Measurements from ENCODE around the gene SLAMF1.

DNA sequence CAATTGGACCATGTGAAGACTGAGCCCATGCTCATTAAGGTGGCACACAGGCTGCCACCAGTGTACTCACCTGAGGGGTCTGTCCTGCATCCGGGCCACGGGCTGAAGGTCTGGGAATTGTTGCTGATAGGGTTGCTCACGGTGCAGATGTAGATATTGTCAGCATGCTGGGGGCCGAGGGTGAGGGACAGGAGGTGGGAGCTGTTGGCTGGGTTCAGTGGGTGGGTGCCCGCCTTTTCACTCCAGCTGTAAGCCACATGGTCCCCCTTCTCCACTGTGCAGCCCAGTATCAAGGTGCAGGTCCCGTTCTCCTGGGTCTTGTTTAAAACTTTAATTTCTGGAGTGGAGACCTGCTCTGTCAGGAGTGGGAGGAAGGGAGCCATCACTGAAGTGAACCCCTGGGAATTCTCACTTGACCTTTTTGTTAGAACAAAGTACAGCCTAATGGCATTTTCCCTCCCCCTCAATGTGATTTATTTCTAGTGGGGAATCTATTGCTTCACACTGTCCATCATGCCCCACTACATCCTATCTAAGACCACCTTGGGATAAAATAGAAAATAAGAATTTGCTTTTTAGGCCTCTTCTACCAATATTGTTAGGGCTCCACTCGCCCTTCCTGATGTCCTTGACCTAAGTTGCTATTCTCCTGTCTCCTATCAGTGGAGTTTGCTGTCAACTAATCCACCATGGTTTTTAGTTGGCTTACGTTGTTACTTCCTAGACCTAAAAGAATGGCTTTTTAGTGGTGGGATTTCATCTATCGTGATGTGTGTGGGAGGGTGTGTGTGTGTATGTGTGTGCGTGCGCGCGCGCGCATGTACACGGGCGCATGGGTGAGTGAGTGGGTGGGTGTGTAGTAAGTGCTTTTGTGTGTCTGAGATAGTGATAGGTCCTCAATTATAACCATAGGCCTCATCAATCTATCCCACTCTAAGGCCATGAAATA, 12.0 kb downstream of the SLAMF1 start:
- TF ChIP-seq, protein P1, sequence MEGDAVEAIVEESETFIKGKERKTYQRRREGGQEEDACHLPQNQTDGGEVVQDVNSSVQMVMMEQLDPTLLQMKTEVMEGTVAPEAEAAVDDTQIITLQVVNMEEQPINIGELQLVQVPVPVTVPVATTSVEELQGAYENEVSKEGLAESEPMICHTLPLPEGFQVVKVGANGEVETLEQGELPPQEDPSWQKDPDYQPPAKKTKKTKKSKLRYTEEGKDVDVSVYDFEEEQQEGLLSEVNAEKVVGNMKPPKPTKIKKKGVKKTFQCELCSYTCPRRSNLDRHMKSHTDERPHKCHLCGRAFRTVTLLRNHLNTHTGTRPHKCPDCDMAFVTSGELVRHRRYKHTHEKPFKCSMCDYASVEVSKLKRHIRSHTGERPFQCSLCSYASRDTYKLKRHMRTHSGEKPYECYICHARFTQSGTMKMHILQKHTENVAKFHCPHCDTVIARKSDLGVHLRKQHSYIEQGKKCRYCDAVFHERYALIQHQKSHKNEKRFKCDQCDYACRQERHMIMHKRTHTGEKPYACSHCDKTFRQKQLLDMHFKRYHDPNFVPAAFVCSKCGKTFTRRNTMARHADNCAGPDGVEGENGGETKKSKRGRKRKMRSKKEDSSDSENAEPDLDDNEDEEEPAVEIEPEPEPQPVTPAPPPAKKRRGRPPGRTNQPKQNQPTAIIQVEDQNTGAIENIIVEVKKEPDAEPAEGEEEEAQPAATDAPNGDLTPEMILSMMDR (IDR thresholded peaks at IDR 0.05), result no peak
- TF ChIP-seq POLR2A (IDR thresholded peaks at IDR 0.05), result no peak
